GM12875 (cell line): ENCODE results near the gene SRSF1.

Source experiments
- H3K4me3 ChIP-seq: one replicate; pipeline ENCODE4 v1.5.1; 2011; ENCODE audit warnings: low read depth, low read length, control low read depth
- TF ChIP-seq, protein P1 (sequence below): IDR thresholded peaks from 2 replicates; pipeline ENCODE4 v1.5.1; 2011; ENCODE audit warnings: low read depth, mild to moderate bottlenecking, control low read depth, inconsistent platforms, low read length, moderate library complexity, borderline replicate concordance; ENCODE audit not compliant: insufficient read depth

SRSF1 gene

DNA sequence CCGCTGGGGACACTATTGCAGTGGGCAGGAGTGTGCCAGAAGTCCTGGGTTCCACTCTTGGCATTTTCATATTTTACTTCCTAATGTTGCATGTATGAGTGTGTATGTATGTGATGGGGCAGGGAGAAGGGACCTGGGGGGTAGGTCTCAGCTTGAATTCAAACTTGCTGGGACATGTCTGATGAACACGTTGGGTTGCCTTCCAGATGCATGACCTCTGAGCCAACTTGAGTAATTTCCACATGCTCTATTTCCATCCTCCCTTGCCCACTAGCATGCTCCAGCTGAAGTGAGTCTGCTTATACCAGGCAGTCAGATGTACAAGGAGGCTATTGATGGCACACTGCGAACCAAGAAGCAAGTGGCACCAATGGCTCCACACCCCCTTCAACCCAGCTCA is 32.9 kb upstream of the SRSF1 start:
- H3K4me3 ChIP-seq, result no peak overlapping the region
- TF ChIP-seq, protein P1, sequence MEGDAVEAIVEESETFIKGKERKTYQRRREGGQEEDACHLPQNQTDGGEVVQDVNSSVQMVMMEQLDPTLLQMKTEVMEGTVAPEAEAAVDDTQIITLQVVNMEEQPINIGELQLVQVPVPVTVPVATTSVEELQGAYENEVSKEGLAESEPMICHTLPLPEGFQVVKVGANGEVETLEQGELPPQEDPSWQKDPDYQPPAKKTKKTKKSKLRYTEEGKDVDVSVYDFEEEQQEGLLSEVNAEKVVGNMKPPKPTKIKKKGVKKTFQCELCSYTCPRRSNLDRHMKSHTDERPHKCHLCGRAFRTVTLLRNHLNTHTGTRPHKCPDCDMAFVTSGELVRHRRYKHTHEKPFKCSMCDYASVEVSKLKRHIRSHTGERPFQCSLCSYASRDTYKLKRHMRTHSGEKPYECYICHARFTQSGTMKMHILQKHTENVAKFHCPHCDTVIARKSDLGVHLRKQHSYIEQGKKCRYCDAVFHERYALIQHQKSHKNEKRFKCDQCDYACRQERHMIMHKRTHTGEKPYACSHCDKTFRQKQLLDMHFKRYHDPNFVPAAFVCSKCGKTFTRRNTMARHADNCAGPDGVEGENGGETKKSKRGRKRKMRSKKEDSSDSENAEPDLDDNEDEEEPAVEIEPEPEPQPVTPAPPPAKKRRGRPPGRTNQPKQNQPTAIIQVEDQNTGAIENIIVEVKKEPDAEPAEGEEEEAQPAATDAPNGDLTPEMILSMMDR, result no peak

DNA sequence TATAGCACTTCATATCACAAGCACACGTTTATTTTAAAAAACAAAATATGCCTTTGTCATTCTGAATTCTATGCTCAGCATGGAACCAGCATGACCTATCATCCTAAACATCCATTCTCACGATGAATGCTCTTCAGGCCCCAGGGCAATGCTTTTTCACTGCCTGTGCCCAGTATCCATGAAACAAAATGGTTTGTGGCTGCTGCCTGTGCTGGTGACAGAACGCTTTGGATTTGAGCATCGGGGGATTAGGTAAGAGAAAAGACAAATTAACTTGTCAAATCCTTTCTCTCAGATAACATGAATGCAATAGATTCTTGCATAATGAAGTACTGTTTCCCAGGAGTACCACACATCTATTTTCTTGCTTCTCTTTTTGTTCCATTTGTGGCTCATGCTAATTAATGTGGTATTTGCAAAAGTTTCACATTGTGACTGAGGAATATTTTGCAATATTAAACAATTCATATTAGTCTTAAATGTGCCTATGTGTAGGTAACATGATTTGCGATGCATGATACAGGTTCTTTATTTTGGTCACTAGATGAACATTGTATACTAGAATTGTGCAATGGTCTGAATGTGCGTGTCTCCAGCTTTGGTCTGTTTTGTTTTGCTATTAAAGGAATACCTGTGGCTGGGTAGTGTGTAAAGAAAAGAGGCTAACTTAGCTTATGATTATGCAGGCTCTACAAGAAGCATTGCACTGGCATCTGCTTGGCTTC is 25.8 kb upstream of the SRSF1 start:
- H3K4me3 ChIP-seq, result no peak overlapping the region
- TF ChIP-seq, protein P1, result no peak

- TF ChIP-seq, protein P1, result no peak
- no peak overlapping the region for H3K4me3 ChIP-seq
Observed at GRCh38 chr17:58028578-58028977, 21.5 kb upstream of the SRSF1 start.

DNA sequence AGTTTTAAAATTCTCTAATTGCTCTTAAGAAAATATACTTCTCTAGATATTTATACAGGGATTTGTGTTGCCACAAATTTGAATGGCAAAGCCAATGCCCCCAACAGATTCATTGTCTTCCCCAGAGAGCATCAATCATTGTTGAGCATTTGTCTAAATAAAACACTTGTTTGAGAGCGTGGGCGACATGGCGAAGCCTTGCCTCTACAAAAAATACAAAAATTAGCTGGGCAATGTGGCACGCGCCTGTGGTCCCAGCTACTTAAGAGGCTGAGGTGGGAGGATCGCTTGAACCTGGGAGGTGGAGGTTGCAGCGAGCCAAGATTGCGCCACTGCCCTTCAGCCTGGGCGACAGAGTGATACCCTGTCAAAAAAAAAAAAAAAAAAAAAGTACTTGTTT is 13.4 kb upstream of the SRSF1 start:
- TF ChIP-seq, protein P1, result no peak
- no peak overlapping the region for H3K4me3 ChIP-seq

GRCh38 chr17:58019521-58019920 is 12.5 kb upstream of the SRSF1 start:
- TF ChIP-seq, protein P1, result no peak
- no peak overlapping the region for H3K4me3 ChIP-seq

- H3K4me3 ChIP-seq, result no peak overlapping the region
- TF ChIP-seq, protein P1, result no peak
Observed at GRCh38 chr17:58019039-58019438, 12.0 kb upstream of the SRSF1 start.

DNA sequence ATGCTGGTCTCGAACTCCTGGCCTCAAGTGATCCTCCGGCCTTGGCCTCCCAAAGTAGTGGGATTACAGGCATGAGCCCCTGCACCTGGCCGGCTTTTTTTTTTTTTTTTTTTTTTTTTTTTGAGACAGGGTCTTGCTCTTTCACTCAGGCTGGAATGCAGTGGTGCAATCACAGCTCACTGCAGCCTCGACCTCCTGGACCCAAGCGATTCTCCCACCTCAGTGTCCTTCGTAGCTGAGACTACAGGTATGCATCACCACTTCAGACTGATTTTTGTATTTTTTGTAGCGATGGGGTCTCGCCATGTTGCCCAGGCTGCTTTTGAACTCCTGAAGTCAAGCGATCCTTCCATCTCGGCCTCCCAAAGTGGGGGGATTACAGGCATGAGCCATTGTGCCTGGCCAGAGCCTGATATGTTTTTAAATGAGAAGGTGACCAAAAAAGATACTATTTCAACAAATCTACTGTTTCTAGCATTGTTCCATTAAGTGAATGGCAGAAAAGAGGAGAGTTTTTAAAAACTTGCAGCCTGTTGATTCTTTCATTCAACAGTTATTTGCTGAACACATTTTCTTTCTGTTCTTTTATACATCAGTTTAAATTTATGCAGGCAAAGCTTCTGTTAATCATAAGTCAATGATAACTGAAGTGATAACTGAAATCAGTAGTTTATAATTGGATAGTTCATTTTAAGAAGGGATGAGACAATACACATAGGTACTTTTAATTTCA is 3.2 kb upstream of the SRSF1 start:
- H3K4me3 ChIP-seq, result no peak overlapping the region
- TF ChIP-seq, protein P1, result no peak
